ENCODE results near the gene GNRH2.

DNA sequence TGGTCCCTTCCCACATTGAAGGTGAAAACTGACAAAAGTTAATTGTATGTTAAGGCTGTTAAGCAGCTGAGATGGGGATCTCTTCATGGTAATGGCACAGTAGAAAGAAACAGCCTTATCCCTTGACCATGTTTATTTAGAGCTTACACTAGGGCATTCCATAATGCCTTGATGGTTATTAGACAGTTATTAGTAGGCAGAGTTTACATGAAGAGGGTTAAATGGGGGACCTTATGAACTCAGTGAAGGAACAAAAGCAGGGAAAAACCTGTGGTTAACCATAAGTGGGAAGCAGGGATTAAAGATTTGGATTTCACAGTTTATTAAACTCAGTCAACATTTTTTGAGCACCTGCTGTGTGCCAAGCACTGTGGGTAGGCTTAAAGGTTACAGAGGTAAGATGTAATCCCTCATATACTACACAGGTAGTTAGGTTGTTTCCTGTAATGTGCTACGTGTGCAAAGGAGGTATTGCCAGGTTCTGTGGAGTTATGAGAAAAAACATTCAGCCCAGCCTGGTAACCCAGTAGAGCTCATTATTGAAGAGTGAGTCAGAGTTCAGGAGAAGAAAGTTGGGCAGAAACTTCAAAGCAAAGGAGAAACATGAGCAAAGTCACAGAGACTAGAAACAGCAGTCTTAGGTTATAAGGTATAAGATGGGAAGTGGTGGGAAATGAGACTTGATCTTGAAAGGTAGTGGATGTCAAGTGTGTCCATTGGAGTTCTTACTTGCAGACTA lies 32.3 kb upstream of the GNRH2 start:
- TF ChIP-seq EZH2 (IDR thresholded peaks at IDR 0.05; ENCODE audit: insufficient read depth, poor library complexity, severe bottlenecking) (no peak), EZH2phosphoT487 (IDR thresholded peaks at IDR 0.05; ENCODE audit: insufficient read depth, low read depth) (no peak)
